ENCODE results near the gene MYO15A.

The MYO15A gene

DNA sequence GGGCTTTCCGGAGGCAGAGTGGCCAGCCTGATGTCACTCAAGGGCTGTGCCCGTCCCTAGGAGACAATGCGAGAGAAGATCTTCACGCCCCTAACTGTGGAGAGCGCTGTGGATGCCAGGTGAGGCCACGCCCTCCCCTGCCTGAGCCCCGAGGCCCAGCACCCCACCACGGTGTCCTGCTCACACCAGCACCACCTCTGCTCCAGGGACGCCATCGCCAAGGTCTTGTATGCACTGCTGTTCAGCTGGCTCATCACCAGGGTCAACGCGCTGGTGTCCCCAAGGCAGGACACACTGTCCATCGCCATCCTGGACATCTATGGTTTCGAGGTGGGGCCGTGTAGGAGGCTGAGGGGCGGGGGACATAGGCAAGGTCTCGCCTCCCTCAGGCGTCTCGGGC is 27.8 kb downstream of the MYO15A start:
- DNase-seq (ENCODE audit: low spot score): no peak

DNA sequence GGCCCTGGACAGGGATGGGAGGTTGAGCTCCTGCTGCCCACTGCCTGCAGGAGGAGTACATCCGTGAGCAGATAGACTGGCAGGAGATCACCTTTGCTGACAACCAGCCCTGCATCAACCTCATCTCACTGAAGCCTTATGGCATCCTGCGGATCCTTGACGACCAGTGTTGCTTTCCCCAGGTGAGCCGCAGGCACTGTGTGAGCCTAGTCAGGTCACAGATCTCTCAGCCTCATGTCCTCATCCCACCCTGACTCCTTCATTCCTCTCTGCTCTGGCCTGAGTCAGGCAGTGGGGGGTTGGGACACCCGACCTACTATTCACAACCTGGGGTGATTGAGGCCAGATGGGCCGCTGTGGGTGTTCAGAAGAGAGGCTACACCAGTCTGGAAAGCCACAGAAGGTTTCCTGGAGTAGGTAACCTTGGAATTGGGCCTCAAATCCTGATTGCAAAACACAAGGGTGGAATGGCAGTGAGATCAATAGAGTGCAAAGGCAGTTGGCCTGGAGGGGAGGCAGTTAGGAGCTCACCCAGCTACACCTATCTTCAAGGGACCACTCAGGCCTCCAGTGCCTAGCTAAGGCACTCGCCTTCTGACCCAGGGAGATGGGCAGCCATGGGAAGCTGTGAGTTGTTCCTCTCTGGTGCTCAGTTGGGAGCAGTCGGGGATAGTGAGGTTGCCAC is 29.7 kb downstream of the MYO15A start:
- no peak for DNase-seq (ENCODE audit: low spot score)

DNA sequence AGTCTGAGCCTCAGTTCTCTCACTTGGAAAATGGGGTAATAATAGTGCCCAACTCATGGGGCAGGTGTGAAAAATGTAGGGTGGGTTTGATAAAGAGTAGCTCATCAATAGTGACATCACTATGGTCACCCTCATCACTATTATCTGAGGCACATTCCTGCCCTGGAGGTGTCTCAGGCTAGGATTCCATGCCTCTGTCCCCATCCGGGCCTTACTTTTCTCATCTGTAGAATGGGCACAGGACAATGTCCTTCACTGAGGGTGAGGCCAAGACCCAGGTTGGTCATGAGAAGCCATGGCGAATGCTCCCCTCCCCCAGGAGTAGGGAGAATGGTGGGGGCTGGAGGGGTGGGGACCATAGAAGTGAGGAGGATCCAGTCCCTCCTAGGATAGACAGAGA is 30.5 kb downstream of the MYO15A start:
- DNase-seq (ENCODE audit: low spot score): no peak

GRCh38 chr17:18139498-18139897 is 30.9 kb downstream of the MYO15A start:
- no peak for DNase-seq (ENCODE audit: low spot score)

- DNase-seq (ENCODE audit: low spot score): no peak
Observed at GRCh38 chr17:18139949-18140348, 31.4 kb downstream of the MYO15A start.

DNA sequence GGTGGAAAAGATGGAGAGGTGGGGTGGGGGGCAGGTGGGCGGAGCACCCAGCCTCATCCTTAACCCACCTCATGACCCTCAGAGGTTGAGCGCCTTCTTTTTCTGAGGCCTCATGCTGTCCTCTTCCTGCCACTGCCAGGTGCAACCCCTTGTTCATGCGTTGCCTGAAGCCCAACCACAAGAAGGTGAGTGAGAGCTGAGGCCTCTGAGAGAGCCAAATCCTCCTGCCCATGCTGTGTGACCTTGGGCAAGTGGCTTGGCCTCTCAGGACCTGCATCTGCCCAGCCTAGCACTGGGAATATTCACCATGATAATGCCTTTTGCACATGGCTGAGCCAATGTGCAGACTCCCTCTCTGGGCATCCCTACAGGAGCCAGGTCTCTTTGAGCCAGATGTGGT is 32.1 kb downstream of the MYO15A start:
- DNase-seq (ENCODE audit: low spot score): no peak

DNA sequence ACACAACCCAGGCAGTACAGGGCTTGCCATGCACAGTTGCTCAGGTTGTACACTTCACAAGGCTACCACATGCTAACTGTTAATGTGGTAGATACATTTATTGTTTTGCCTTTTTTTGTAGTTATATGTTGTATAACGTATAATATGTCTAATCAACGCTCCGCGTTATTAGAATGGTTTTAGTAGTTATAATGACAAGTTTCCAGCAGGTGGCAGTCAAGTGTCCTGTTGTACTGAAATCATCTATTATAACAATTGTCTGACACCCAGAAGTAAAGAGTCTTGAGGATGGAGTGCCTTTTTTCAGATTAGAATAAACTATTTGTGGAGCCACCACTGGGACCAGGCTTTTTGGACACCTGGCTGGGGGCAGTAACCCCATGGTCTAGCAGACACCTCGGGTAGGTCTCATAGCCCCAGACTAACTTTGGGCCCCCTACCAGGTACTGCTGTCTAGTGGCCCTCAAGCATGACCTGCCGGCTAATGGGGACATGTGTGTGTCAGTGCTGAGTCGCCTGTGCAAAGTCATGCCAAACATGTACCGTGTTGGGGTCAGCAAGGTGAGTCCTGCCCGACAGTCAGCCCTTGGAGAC is 32.8 kb downstream of the MYO15A start:
- DNase-seq (ENCODE audit: low spot score): no peak

- DNase-seq (ENCODE audit: low spot score): no peak
Observed at GRCh38 chr17:18142417-18142816, 33.9 kb downstream of the MYO15A start.

- DNase-seq (ENCODE audit: low spot score): no peak
Observed at GRCh38 chr17:18143044-18143936, 34.7 kb downstream of the MYO15A start.

DNA sequence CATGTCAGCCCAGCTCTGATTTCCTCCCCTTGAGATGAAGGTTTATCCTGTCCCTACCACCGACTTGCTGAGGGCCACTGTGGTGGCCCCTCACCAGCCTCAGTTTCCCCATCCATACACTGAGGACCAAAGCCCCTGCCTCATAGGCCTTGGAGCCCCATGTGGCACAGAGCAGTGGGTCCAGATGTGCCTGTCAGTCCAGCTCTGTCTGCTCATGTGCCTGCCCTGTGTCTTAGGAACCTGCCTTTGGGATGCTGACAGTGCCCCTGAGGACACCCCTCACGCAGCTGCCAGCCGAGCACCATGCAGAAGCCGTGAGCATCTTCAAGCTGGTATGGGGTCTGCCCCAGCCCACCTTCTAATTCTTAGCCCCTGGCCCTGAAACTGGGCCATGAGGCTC is 35.7 kb downstream of the MYO15A start:
- DNase-seq (ENCODE audit: low spot score): no peak

DNA sequence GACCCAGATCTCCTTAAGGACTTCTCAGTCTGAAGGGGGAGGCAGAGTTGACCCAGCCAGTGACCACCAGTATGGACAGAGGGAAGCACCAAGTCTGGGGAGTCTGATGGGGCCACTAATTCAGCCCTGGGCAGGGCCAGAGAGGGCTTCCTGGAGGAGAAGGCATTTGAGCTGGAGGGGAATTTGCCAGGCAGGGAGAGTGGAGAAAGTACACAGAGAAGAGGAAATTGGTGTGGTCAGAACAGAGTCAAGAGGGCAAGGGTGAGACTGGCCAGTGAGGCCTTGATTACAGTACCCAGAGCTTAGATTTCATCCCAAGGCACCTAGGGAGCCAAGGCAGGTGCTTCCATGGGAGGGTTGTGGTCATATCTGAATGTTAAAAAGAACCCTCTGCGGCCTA is 36.3 kb downstream of the MYO15A start:
- no peak for DNase-seq (ENCODE audit: low spot score)

GRCh38 chr17:18145811-18146210 is 37.3 kb downstream of the MYO15A start:
- DNase-seq (ENCODE audit: low spot score): no peak

- no peak for DNase-seq (ENCODE audit: low spot score)
Observed at GRCh38 chr17:18146259-18146658, 37.7 kb downstream of the MYO15A start.

DNA sequence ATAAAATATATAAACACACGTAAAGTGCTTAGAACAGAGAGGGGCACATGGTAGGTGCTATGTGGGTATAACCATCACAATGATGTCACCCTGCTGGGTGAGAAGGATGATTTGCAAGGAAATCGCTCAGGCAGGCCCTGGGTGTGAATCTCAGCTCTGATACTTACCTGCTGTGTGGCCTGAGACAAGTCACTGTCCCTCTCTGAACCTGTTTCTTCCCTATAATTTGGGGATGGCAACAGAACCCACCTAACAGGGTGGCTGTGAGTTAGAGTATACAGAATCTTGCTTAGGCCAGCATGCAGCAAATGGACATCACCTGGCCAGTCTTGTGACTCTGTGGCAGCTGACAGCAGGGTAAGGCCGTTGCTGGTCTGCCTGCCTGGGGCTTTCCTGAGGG is 38.4 kb downstream of the MYO15A start:
- no peak for DNase-seq (ENCODE audit: low spot score)

- DNase-seq (ENCODE audit: low spot score): no peak
Observed at GRCh38 chr17:18148586-18148985, 40.0 kb downstream of the MYO15A start.

- DNase-seq (ENCODE audit: low spot score): no peak
Observed at GRCh38 chr17:18151290-18151689, 42.7 kb downstream of the MYO15A start.

DNA sequence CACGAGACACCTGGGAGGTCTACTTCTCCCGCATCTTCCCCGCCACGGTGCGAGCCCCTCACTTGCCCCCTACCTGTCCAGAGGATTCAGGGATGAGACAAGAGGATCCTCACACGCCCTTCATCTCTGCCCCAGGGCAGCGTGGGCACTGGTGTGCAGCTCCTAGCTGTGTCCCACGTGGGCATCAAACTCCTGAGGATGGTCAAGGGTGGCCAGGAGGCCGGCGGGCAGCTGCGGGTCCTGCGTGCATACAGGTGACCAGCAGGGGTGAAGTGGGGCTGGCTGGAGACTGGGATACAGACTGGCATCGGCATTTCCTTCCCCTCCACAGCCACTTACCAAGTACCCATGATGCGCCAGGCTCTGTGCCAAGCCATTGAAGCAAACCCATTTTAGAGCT is 46.6 kb downstream of the MYO15A start:
- DNase-seq (ENCODE audit: low spot score): no peak

DNA sequence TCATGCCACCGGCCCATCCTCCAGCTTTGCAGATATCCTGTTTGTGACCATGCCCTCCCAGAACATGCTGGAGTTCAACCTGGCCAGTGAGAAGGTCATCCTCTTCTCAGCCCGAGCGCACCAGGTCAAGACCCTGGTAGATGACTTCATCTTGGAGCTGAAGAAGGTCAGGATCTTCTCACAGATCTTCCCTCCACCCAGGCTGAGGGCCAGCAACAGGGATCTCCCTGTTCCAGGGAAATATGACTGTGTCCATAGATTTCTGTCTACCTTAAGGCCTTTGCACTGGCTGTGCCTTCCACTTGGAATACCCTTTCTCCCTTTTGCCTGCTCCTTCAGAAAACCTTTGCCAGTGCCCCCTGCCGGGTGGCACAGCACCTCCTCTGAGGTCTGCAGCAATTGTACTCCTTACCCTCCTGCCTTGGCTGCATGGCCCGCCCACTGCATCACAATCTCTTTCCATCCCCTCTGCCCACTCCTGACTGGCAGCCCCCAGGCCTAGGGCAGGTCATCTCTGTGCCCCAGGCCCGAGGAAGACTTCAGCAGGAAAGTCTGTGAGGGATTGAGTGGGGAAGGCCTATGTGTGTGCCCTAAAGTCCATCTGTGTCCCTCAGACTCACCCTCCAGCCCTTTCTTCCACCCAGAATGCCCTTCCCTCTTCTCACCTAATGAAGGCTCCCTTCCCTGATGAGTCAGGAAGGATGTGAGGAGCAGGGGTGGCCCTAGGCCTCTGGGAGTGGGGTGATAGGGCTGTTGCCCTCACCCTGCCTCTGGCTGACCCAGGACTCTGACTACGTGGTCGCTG is 47.8 kb downstream of the MYO15A start:
- DNase-seq (ENCODE audit: low spot score): no peak

GRCh38 chr17:18156976-18157280 is 48.4 kb downstream of the MYO15A start:
- no peak for DNase-seq (ENCODE audit: low spot score)

DNA sequence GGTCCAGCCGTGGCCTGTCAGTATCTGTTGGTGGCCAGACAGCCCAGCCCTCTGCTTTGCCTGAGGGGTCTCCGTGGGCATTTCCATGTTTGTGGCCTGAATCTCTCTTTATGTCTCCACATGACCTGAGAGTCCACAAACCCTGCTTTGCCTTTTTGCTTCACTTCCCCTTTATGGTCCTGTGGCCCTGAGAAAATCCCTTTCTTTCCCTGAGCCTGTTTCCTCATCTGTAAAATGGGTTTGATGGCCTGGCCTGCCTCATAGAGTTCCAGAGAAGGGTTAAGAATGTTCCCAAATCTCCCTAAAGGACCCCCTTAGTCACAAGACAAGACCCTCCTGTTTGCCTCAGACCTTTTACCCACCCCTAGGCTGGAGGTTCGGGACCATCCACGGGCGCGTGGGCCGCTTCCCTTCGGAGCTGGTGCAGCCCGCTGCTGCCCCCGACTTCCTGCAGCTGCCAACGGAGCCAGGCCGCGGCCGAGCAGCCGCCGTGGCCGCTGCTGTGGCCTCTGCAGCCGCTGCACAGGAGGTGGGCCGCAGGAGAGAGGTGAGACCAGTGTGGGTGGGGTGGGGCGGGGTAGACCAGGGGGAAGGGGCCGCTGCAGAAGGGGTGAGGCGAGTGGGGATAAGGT is 48.9 kb downstream of the MYO15A start:
- DNase-seq (ENCODE audit: low spot score): no peak

- peak; percentile 95 for DNase-seq (ENCODE audit: low spot score)
Observed at GRCh38 chr17:18158022-18158600, 49.6 kb downstream of the MYO15A start.
